OCI-LY1 (cell line): ENCODE results near the gene S100A5.

Experiments
- CTCF ChIP-seq: fragments of 200-600 bp; sonication (generic), shearing (Covaris generic); IDR thresholded peaks from 2 replicates; pipeline ENCODE4 v1.5.1; 2017; ENCODE audit warnings: mild to moderate bottlenecking, antibody characterized with exemption, low read length, moderate library complexity, mixed read lengths
- EZH2 ChIP-seq: fragments of 200-600 bp; sonication (generic), shearing (Covaris generic); IDR thresholded peaks from 2 replicates; pipeline ENCODE4 v1.8.0; 2017; ENCODE audit warnings: borderline replicate concordance, mixed run types, mild to moderate bottlenecking, antibody characterized with exemption, low read length, moderate library complexity, mixed read lengths

DNA sequence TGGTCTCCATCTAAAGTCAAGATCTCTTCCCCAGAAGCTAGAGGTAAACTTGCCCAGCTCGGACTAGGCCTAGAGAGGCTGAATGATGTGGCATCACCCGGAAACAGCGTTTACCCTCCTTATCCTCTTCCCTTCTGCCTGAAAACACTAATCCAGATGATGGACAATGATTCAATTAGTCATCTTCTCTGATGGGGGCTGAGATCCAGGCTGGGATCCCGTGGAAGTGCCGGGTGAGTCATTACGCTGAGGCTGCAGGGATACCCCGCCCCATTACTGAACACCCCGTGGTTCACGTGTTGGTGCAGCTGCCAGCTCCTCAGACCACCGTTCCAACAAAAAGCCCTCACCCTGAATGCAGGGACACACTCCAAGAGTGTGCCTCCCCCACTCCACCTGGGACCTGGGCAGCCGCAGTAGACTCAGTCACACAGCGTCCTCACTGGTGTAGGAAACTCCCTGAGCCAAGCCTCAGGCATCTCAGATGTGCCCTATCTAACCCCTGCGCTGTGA is 7.0 kb downstream of the S100A5 start:
- TF ChIP-seq CTCF: no peak
- TF ChIP-seq EZH2: no peak
